ENCODE measurements around the gene OR9A2.

DNA sequence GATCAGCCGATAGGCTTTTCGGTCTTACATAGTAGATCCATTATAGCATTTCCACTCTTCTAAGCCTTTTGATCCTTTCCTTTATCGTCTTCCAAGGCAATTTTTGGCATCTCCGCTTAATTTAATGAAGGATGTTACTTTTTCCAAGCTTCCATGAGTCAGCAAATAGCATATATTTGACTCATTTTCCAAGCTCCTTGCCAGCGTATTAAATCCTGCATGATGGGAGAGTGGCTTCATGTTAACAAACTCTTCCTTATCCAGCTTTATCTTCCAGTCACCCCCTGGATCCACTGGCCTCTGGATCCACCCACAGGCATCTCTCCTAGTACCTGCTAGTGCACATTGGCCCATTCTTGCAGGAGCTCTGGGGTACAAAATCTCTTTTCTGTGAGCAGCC lies 13.0 kb downstream of the OR9A2 start:
- TF ChIP-seq, protein P1, sequence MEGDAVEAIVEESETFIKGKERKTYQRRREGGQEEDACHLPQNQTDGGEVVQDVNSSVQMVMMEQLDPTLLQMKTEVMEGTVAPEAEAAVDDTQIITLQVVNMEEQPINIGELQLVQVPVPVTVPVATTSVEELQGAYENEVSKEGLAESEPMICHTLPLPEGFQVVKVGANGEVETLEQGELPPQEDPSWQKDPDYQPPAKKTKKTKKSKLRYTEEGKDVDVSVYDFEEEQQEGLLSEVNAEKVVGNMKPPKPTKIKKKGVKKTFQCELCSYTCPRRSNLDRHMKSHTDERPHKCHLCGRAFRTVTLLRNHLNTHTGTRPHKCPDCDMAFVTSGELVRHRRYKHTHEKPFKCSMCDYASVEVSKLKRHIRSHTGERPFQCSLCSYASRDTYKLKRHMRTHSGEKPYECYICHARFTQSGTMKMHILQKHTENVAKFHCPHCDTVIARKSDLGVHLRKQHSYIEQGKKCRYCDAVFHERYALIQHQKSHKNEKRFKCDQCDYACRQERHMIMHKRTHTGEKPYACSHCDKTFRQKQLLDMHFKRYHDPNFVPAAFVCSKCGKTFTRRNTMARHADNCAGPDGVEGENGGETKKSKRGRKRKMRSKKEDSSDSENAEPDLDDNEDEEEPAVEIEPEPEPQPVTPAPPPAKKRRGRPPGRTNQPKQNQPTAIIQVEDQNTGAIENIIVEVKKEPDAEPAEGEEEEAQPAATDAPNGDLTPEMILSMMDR (IDR thresholded peaks at IDR 0.05), result no peak
- no peak for TF ChIP-seq POLR2A (IDR thresholded peaks at IDR 0.05)

Data from esophagus squamous epithelium (tissue), 4 donors.